HG03135 (cell line): Measurements from ENCODE around the gene STAC.
"Not testable (repeated sequence)": the region's sequence is repeated elsewhere in the genome, so short reads cannot be mapped to it uniquely, and the experiment has no call there.

Source experiments
- ATAC-seq: cut with Tn5 transposase; IDR thresholded peaks from one replicate; pipeline ENCODE4 v1.9.1; 2021; ENCODE audit warnings: mild to moderate bottlenecking, moderate library complexity; ENCODE audit not compliant: unreplicated experiment

STAC gene

DNA sequence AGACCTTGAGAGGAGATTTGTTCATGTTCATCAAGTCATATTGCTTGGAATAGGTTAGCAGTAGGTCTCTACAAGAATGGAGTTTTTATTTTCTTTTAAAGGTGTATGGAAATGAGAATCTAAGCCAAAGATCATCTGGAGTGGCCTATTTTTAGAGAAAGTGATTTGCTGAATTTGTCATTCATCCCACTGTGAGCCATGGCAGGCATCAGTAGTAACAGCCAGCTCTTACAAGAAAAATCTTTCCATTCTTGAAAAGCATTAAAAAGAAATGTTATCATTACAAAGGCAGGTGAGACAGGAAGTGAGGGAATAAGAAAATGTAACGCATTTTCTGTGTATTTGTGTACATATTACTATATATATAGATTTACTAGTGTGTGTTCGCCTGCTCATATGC, 29.6 kb downstream of the STAC start:
- no peak for ATAC-seq

DNA sequence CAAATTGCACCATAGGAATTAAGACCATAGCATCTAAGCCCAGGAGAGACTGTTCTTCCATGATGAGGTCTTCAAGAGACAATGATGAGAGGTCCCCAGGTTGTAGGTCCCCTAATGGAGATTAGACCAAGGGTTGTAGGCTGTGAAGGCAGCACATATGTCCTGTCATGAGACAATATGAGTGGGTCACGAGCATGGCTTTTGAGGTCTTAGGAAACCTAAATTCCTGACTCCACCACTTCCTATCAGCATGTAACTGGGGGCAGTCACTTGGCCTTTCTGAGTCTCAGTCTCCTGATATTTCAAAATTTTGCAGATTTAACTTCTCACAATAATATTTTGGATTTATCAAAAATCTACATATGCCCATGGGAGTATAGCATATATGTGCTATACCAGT, 31.3 kb downstream of the STAC start:
- no peak for ATAC-seq

- no peak for ATAC-seq
Observed at GRCh38 chr3:36416599-36416998, 36.3 kb downstream of the STAC start.

- no peak for ATAC-seq
Observed at GRCh38 chr3:36417237-36417636, 36.9 kb downstream of the STAC start.

- no peak for ATAC-seq
Observed at GRCh38 chr3:36418296-36418695, 38.0 kb downstream of the STAC start.

DNA sequence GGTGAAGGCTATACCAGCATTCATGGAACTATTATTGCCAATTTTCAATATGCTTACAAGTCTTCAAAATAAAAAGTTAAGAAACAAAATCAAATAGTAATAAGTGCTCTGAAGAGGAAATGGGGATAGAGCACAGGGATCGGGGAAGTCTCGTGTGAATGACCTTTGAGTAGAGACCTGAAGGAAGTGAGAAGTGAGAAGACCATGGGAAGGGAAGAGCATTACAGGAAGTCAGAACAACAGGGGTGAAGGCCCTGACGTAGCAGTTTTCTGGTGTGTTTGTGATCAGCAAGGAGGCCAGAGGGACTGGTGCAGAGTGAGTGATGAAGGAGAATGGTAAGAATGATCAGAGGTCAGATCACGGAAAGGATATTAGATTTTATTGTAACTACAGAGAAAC, 48.1 kb downstream of the STAC start:
- no peak for ATAC-seq

DNA sequence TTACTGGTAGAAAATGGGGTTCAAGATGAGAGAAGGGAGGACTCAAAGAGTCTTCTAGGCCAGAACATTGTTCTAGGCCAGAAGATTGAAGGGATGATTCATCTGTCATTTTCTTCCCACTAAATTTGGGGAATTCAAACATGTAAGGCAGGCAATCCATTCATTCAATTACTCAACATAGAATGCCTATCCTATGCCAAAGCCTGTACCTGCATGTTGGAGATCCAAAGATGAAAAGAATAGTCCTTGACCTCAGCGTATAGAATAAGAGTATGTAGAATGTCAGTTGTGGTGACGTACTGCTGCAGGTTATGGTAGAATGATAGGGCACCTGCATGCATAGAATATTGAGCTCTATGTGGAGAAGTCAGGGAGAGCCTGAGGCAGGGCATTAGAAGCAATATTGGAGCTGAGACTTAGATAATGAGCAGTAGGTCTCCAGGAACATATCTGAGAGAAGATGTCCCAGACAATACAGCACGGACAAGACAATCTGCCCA, 49.7 kb downstream of the STAC start:
- ATAC-seq: no peak

- ATAC-seq: no peak
Observed at GRCh38 chr3:36433511-36433910, 53.2 kb downstream of the STAC start.

- ATAC-seq: no peak
Observed at GRCh38 chr3:36434687-36435426, 54.6 kb downstream of the STAC start.

GRCh38 chr3:36443028-36443686, 62.9 kb downstream of the STAC start:
- ATAC-seq: no peak

DNA sequence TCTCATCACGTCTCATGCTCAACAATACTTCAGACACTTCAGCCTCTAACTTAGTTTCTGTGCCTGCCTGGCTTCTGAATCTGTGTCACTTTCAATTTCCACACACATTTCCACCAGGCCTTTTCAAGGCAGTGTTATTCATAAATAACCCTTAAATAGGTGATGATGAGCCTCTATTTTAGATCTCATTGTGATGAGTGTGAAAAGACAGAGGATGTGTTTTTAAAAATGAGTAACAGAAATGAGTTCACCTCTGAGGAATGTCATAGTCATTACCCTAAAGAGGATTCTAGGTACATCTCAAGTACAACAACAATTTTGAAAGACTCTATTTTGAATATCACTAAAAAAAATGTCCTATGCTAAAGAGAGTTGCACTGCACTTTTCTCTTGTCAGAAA, 64.6 kb downstream of the STAC start:
- no peak for ATAC-seq

- no peak for ATAC-seq
Observed at GRCh38 chr3:36446276-36446675, 66.0 kb downstream of the STAC start.

- ATAC-seq: no peak
Observed at GRCh38 chr3:36447061-36447460, 66.8 kb downstream of the STAC start.

DNA sequence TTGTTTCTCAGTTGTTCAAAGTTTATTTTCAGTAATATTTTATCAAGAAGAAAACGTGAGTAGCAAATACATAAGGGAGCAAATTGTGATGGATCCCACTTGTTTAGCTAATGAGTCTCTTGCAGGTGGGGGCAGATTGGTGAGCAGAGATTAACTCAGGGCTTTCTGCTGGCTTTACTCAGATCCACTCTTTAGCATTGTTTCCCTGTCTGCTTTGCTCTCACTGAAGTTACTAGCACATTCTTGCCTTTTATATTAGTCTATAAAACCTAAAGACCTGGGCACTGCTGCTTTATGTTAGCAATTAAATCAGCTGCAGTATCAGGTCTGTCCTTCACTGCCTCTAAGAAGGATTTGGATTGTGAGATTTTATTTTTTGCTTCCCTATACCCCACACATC, 71.5 kb downstream of the STAC start:
- no peak for ATAC-seq

- ATAC-seq: not testable (repeated sequence)
Observed at GRCh38 chr3:36453213-36453612, 72.9 kb downstream of the STAC start.

DNA sequence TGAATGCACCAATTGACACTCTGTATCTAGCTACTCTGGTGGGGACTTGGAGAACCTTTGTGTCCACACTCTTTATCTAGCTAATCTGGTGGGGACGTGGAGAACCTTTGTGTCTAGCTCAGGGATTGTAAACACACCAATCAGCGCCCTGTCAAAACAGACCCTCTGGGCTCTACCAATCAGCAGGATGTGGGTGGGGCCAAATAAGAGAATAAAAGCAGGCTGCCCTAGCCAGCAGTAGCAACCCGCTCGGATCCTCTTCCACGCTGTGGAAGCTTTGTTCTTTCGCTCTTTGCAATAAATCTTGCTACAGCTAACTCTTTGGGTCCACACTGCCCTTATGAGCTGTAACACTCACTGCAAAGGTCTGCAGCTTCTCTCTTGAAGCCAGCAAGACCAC, 73.6 kb downstream of the STAC start:
- ATAC-seq: not testable (repeated sequence)

GRCh38 chr3:36455406-36455805, 75.1 kb downstream of the STAC start:
- no peak for ATAC-seq

- no peak for ATAC-seq
Observed at GRCh38 chr3:36456784-36457183, 76.5 kb downstream of the STAC start.

- ATAC-seq: no peak
Observed at GRCh38 chr3:36457667-36458066, 77.4 kb downstream of the STAC start.

GRCh38 chr3:36459177-36459576, 78.9 kb downstream of the STAC start:
- no peak for ATAC-seq

- ATAC-seq: no peak
Observed at GRCh38 chr3:36461597-36461996, 81.3 kb downstream of the STAC start.

DNA sequence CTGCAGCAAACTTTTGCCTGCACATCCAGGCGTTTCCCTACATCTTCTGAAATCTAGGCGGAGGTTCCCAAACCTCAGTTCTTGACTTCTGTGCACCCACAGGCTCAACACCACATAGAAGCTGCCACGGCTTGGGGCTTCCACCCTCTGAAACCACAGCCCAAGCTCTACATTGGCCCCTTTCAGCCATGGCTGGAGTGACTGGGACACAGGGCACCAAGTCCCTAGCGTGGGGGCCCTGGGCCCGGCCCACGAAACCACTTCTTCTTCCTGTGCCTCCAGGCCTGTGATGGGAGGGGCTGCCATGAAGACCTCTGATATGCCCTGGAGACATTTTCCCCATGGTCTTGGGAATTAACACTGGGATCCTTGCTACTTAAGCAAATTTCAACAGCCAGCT, 91.7 kb downstream of the STAC start:
- ATAC-seq: not testable (repeated sequence)
